ENCODE results near the gene UBE2G2. TPM values are rescaled to one million over a fixed set of nuclear protein-coding genes. Genes with fewer than 3 reads are reported as not detected.
A peak's percentile ranks its signal among the peaks of the same experiment; 100 is the strongest.
"Not testable (repeated sequence)": the region's sequence is repeated elsewhere in the genome, so short reads cannot be mapped to it uniquely, and the experiment has no call there.

Gene UBE2G2
- total RNA-seq, 2 donors from 2014 or later: 56.7 to 79.4 TPM

DNA sequence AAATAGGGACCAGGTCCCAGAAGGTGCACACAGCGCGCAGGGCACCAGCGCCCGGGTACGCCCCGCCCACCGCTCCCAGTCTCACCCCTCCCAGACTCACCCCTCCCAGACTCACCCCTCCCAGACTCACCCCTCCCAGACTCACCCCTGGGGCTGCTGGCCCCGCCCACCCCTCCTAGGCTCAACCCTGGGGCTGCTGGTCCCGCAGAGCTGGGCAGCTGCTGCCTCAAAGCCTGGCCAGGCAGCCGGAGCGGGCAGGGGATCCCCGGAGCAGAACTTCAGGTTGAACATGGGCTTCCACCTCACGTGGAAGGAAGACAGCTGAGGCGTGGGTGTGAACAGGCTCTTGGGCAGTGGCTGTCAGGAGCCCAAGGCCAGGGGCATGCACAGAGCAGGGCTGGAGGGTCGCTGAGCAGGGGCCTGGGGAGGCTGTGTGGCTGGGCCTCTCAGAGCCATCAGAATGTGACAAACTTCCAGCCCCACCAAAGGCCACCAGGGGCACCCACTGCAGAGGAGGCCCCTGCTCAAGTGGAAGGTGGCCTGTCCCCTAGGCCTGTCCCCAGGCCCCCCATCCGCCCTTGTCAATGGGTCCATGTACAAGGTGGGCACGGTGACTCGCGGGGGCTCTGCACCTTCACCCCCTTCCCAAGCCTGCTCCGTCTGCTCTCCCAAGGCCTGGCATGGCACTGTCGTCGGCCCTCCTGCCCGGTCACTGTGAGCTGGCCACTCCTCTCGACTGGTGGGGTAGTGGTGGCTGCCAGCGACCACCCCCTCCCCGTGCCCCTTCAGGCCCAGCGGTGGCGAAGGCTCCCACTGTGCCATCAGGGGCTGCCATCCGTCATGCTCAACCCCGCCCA, 36.6 kb upstream of the UBE2G2 start:
- DNase-seq (peak in 1 of 2 donors; percentile 44), ATAC-seq (peak; percentile 54)
- intact Hi-C loops (cut with DNase I, micrococcal nuclease): no loop called here

DNA sequence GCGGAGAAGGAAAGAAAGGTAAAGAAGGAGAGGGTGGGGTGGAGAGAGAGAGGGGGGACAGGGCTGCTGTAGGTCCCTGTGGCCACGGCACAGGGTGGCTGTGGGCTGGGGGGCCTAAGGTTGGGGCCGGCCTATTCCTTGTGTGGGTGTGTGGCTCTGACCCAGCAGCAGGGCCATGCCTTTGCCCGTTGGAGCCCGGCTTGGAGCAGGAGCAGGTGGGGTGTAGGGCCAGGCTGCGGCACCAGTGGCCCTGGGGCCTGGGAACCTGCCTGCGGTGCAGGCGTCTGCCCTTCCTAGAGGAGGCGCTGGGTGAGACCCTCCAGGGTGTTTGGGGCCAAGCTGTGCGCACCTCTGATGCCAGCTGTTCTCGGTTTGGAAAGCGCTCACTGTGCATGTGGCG, 35.9 kb upstream of the UBE2G2 start:
- ATAC-seq (no peak), DNase-seq (no peak)
- intact Hi-C loops (cut with DNase I, micrococcal nuclease): no loop called here

DNA sequence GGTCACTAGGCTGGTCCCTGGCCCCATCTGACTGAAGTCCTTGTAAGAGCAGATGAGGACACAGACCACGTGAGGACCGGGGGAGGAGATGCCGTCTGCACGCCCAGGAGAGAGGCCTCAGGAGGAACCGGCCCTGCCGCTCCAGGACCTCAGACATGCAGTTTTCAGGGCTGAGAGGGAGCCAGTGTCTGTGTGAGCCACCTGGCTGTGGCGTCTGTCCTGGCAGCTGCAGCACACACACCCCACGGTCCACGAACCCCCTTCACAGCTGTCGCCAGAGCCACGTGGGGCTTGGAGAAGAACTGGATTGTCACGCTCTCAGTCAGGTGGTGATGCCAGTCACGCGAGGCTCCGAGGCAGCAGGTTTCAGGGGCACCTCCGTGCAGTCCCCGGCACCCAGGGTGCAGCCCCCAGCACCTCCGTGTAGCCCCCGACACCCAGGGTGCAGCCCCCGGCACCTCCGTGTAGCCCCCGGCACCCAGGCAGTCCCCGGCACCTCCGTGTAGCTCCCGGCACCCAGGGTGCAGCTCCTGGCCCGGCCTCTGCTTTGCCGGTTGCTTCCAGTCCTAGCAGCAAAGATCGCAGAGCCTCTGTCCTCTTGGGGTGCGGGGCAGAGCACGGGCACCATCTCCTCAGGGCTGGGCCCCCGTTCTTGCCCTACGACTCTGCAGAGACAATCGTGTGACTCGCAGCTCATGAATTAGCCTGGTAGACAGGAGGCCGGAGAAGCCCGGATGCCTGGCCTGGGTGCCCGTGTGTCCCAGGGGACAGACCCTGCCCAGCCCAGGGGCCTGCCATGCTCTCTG, 35.2 kb upstream of the UBE2G2 start:
- ATAC-seq: peak; percentile 68
- intact Hi-C loops (cut with DNase I, micrococcal nuclease): no loop called here
- DNase-seq: no peak

DNA sequence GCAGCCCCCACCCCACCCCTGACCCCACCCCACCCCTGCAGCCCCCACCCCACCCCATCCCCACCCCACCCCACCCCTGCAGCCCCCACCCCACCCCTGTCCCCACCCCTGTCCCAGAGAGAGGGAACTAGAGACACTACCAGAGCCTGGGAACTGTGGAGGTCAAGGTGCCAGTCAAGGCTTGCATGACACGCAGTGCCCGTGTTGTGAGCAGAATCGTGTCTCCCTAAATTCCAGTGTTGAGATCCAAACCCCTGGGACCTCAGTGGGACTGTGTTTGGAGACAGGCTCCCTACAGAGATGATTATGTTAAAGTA, 34.7 kb upstream of the UBE2G2 start:
- DNase-seq (no peak), ATAC-seq (no peak)
- intact Hi-C loops (cut with DNase I, micrococcal nuclease): no loop called here

GRCh38 chr21:44835647-44835973, 34.0 kb upstream of the UBE2G2 start:
- no peak for ATAC-seq
- intact Hi-C loops (cut with DNase I, micrococcal nuclease): no loop called here
- DNase-seq: no peak

- ATAC-seq (peak; percentile 85), DNase-seq (peak in 1 of 2 donors; percentile 43)
- intact Hi-C loops (cut with DNase I, micrococcal nuclease): no loop called here
Observed at GRCh38 chr21:44834951-44835646, 33.5 kb upstream of the UBE2G2 start.

DNA sequence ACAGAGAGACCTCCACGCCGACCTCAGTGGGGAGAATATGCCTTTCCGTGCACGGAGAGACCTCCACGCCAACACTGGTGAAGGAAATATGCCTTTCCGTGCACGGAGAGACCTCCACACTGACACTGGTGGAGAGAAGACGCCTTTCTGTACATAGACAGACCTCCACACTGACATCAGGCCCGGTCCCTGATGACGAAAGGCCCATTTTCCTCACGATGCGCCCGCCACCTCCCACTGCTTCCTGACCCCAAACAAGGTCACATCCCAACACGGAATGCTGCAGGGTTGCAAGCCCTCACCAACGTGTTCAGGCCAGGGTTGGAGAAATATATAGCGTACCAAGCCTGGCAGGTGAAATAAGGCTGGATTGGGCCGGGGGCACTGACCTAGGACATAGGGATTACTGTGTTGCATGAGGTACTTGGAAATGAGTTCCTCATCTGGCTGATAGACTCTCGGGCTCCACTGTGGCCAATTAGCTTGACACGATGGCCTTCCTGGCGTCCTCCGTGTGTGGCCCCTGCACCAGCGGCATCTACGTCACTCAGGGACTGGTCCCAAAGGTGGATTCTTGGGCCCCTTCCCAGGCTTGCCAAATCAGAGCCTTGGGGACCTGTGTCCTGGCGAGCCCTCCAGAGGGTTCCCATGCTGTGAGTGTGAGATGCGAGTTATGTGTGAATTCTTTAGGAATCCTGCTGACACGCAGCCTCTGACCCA, 32.8 kb upstream of the UBE2G2 start:
- ATAC-seq (no peak), DNase-seq (no peak)
- intact Hi-C loops (cut with DNase I, micrococcal nuclease): no loop called here

- intact Hi-C loops (cut with DNase I, micrococcal nuclease): no loop called here
- no peak for DNase-seq
- no peak for ATAC-seq
Observed at GRCh38 chr21:44833663-44834062, 32.0 kb upstream of the UBE2G2 start.

GRCh38 chr21:44832516-44833255, 31.1 kb upstream of the UBE2G2 start:
- ATAC-seq; DNase-seq; intact Hi-C loops (cut with DNase I, micrococcal nuclease): not testable (repeated sequence)

GRCh38 chr21:44831227-44831860, 29.7 kb upstream of the UBE2G2 start:
- DNase-seq: no peak
- no peak for ATAC-seq
- intact Hi-C loops (cut with DNase I, micrococcal nuclease): no loop called here

GRCh38 chr21:44829507-44830092, 28.0 kb upstream of the UBE2G2 start:
- intact Hi-C loops (cut with DNase I, micrococcal nuclease): no loop called here
- no peak for ATAC-seq
- no peak for DNase-seq

DNA sequence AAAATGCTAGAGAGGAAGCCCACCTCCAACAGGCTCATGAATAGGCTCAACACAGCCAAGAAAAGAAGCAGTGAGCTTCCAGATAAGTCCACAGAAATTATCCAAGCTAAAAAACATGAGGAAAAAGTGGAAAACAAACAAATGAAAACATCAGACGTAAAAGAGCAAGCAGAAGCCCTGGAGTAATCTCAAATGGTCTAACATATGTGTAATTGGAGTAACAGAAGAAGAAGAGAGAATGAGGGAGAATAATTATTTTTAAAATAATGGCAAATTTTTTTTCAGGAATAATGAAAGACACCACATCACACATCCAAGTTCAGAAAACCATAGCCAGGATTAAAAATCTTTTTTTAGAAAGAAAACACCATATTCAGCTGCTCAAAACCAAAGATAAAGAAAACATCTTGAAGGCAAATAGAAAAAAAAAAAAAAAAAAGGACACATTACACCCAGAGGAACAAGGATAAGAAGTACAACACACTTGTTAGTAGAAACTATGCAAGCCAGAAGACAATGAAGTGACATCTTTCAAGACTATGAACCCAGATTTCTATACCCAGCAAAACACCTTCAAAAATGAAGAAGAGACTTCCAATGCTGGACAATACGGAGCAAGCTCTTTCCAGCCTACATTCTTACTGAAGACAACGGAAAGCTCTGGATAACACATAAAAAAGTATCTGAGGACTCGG, 26.9 kb upstream of the UBE2G2 start:
- DNase-seq (no peak), ATAC-seq (no peak)
- intact Hi-C loops (cut with DNase I, micrococcal nuclease): no loop called here

DNA sequence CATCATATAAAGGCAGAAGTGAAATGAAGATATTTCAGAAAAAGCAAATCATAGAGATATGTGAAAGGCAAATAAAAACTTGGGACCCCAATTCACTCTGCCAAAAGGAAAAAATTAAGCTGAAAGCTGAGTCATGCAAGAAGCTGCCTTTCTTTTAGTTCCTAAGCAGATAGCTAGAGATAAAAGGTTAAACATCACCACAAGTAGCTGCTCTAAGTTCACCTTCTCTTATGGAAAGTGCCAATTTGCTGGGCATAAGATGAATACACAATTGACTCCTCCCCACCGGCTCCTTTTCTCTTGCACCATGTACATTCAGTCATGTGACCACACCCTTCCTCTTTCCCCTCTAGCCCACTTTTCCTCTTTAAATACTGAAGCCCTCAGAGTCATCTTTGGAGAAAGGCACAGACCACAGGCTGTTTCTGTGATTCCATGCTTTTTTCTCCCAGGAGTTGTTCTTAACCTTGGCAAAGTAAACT, 21.6 kb upstream of the UBE2G2 start:
- no peak for DNase-seq
- intact Hi-C loops (cut with DNase I, micrococcal nuclease): no loop called here
- no peak for ATAC-seq

GRCh38 chr21:44822484-44823178, 21.0 kb upstream of the UBE2G2 start:
- DNase-seq: no peak
- intact Hi-C loops (cut with DNase I, micrococcal nuclease): no loop called here
- ATAC-seq: no peak

GRCh38 chr21:44820851-44821250, 19.2 kb upstream of the UBE2G2 start:
- DNase-seq (no peak), ATAC-seq (no peak)
- intact Hi-C loops (cut with DNase I, micrococcal nuclease): no loop called here

All from left colon (tissue), 2 donors.